Endothelial cell of umbilical vein (primary cell): Measurements from ENCODE around the gene USP40. TPM values are rescaled to one million over a fixed set of nuclear protein-coding genes. Genes with fewer than 3 reads are reported as not detected.

ENCODE experiments used
- BruUV-seq: library from RNA; stranded (reverse); fragments of 400-500 nt; replicated peaks from 2 replicates; lab custom pipeline; 2021; lab: Mats Ljungman, UMichigan
- CTCF ChIA-PET: fragments of 300-600, 350-600 bp; sonication (Branson Sonifier 250); formaldehyde crosslinking; loops from one replicate; lab custom pipeline; 2021; ENCODE audit warnings: antibody characterized with exemption, inconsistent platforms; lab: Charles Lee
- POLR2A ChIA-PET: fragments of 300-600, 350-600 bp; sonication (Branson Sonifier 250); formaldehyde crosslinking; loops from one replicate; lab custom pipeline; 2021; ENCODE audit warnings: antibody characterized with exemption, inconsistent platforms; lab: Charles Lee
- DNase-seq: peaks from one replicate; pipeline ENCODE4 v3.0.0-alpha.2; 2011; ENCODE audit warnings: low read depth, low spot score
- FAIRE-seq: peaks from 2 replicates; lab custom pipeline; 2011; peaks lifted over from hg19 to GRCh38; lab: Jason Lieb, UNC
- H2AFZ ChIP-seq: 2 replicates; pipeline ENCODE4 v1.6.0; 2012; ENCODE audit warnings: low read depth, low read length, control low read depth, inconsistent platforms
- H3K27ac ChIP-seq: 2 replicates; pipeline ENCODE4 v1.5.1; 2011; ENCODE audit warnings: low read depth, mild to moderate bottlenecking, control low read depth, low read length, moderate library complexity; ENCODE audit not compliant: insufficient read depth
- H3K27me3 ChIP-seq, 2 experiments: 2 replicates each; pipeline versions ENCODE4 v1.6.0 to v1.6.1; 2011; ENCODE audit warnings: low read length in 2 of 2, mixed read lengths in 1 of 2; ENCODE audit not compliant: control insufficient read depth in 2 of 2, insufficient read depth in 2 of 2
- H3K36me3 ChIP-seq, 2 experiments: 2 replicates in 1 of 2; 3 replicates in 1 of 2; pipeline ENCODE4 v1.5.1; 2011; ENCODE audit warnings: low read length in 2 of 2, mild to moderate bottlenecking in 1 of 2, moderate library complexity in 1 of 2; ENCODE audit not compliant: control insufficient read depth in 2 of 2, insufficient read depth in 2 of 2; ENCODE audit errors: extremely low read depth in 1 of 2
- H3K4me1 ChIP-seq: 3 replicates; pipeline ENCODE4 v1.5.1; 2011; ENCODE audit warnings: mild to moderate bottlenecking, low read length; ENCODE audit not compliant: control insufficient read depth, insufficient read depth; ENCODE audit errors: extremely low read depth
- H3K4me2 ChIP-seq: 2 replicates; pipeline ENCODE4 v1.6.1; 2011; ENCODE audit warnings: low read length, control low read depth, mixed read lengths; ENCODE audit not compliant: insufficient read depth
- H3K4me3 ChIP-seq, 3 experiments: fragments of 200-600 bp in 1 of 3; sonication (generic), shearing (Covaris generic) in 1 of 3; replicated peaks in 1 of 3; 2 replicates each; pipeline ENCODE4 v1.5.1; 2011 to 2016; ENCODE audit warnings: control low read depth in 3 of 3, low read length in 3 of 3, mild to moderate bottlenecking in 2 of 3, inconsistent platforms in 1 of 3, low read depth in 1 of 3, moderate library complexity in 1 of 3; ENCODE audit not compliant: insufficient read depth in 1 of 3
- H3K79me2 ChIP-seq: 2 replicates; pipeline ENCODE4 v1.6.0; 2012; ENCODE audit warnings: low read length, inconsistent platforms; ENCODE audit not compliant: control insufficient read depth, insufficient read depth
- H3K9ac ChIP-seq: replicated peaks from 2 replicates; pipeline ENCODE3; 2011; ENCODE audit warnings: low read length, control low read depth; ENCODE audit not compliant: insufficient read depth; ENCODE audit errors: extremely low read depth
- H3K9me1 ChIP-seq: replicated peaks from 3 replicates; pipeline ENCODE4 v1.6.0; 2011; ENCODE audit warnings: mild to moderate bottlenecking, low read length; ENCODE audit not compliant: control insufficient read depth, insufficient read depth; ENCODE audit errors: extremely low read depth
- H3K9me3 ChIP-seq: replicated peaks from 2 replicates; pipeline ENCODE4 v1.5.1; 2012; ENCODE audit warnings: low read length, inconsistent platforms; ENCODE audit not compliant: control insufficient read depth, insufficient read depth
- H4K20me1 ChIP-seq: replicated peaks from 2 replicates; pipeline ENCODE3; 2011; ENCODE audit warnings: mild to moderate bottlenecking, low read length; ENCODE audit not compliant: control insufficient read depth, insufficient read depth; ENCODE audit errors: extremely low read depth
- CTCF ChIP-seq, 2 donors: IDR thresholded peaks; 1 replicate in 1 of 2; 2 replicates in 1 of 2; pipeline ENCODE4 v1.5.1; 2011; ENCODE audit warnings: low read length in 2 of 2, mild to moderate bottlenecking in 2 of 2, moderate library complexity in 2 of 2, control low read depth in 1 of 2, inconsistent platforms in 1 of 2, low read depth in 1 of 2; ENCODE audit not compliant: insufficient read depth in 1 of 2; ENCODE audit errors: extremely low read depth in 1 of 2
- EZH2 ChIP-seq: IDR thresholded peaks from 2 replicates; pipeline ENCODE4 v1.6.1; 2012; ENCODE audit warnings: borderline replicate concordance, low read depth, mild to moderate bottlenecking, moderate library complexity, low read length, inconsistent platforms; ENCODE audit not compliant: severe bottlenecking
- FOS ChIP-seq: IDR thresholded peaks from 2 replicates; pipeline ENCODE4 v1.6.1; 2011; ENCODE audit warnings: mild to moderate bottlenecking, low read length, moderate library complexity, borderline replicate concordance; ENCODE audit not compliant: insufficient read depth
- GATA2 ChIP-seq: IDR thresholded peaks from 2 replicates; pipeline ENCODE4 v1.7.0; 2011; ENCODE audit warnings: low read depth, mild to moderate bottlenecking, moderate library complexity, mixed read lengths, low read length; ENCODE audit not compliant: insufficient read length, insufficient read depth
- JUN ChIP-seq: IDR thresholded peaks from 2 replicates; pipeline ENCODE4 v1.6.1; 2011; ENCODE audit warnings: borderline replicate concordance, low read depth; ENCODE audit not compliant: insufficient read length, insufficient read depth
- MYC ChIP-seq: IDR thresholded peaks from one replicate; pipeline ENCODE4 v1.6.1; 2011; ENCODE audit warnings: mild to moderate bottlenecking, low read depth, low read length
- POLR2A ChIP-seq: IDR thresholded peaks from 2 replicates; pipeline ENCODE4 v1.6.1; 2012; ENCODE audit warnings: low read depth, mild to moderate bottlenecking, control low read depth, low read length
- POLR2AphosphoS5 ChIP-seq: IDR thresholded peaks from 2 replicates; pipeline ENCODE4 v1.6.1; 2012; ENCODE audit warnings: low read depth, mild to moderate bottlenecking, control low read depth, low read length, moderate library complexity; ENCODE audit not compliant: insufficient read depth
- dilution Hi-C: fragments of 300-500 bp; cut with MboI; formaldehyde crosslinking; loops from one replicate; pipeline ENCODE4 v1.15.0; 2019; ENCODE audit warnings: low sequenced_read_pairs; ENCODE audit not compliant: extremely low pct_ligation_motif_present
- intact Hi-C: fragments of 100-400 bp; cut with micrococcal nuclease; formaldehyde crosslinking; loops from one replicate; pipeline ENCODE4 v1.10.0; 2022
- polyA plus RNA-seq, 4 experiments: library from polyadenylated mRNA; depleted of rRNA in 3 of 4; stranded (reverse) in 3 of 4; unstranded in 1 of 4; fragments of >200 nt; gene quantifications; 2 replicates each; pipeline versions ENCODE4 v1.2.1 to v1.2.3, GENCODE V29; 2011 to 2012; ENCODE audit warnings: missing spikeins in 1 of 4
- total RNA-seq: library from RNA; stranded (reverse); gene quantifications from 2 replicates; pipeline ENCODE4 v1.2.3, GENCODE V29; 2021
- TF ChIP-seq, protein P1 (sequence below): IDR thresholded peaks from 2 replicates; pipeline ENCODE4 v1.6.1; 2011; ENCODE audit not compliant: insufficient read depth, insufficient read length

USP40 gene
- total and polyA plus RNA-seq, 2 donors (not counting 3 experiments of a cell fraction or from before 2014, with no cell fraction given): 32.2 to 32.5 TPM

DNA sequence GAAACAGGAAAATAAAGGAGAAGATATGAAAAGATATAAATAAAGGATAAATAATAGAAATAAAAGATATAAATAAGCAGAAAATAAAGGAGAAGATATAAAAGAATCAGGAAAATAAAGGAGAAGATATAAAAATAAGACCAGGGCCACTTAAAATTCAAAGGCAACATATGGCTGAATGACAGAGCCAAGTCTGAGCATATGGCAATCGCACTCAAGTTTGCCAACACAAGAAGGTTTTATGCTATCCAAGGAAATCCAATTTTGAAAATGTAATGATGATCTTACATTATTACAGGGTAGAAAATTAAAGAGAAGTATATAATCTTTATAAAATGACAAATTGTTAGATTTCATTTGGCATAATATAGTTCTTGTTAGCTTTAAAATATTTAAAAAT is 33.6 kb downstream of the USP40 start:
- H3K36me3 ChIP-seq: peaks cover 0 to 4% of the 10 kb centered on the region in 2 experiments
- no peak overlapping the region for H3K4me3 ChIP-seq
- intact Hi-C loops (no loop called here), dilution Hi-C loops (no loop called here)
- ChIA-PET POLR2A (no interaction called here), CTCF (no interaction called here)
- no peaks in the 10 kb centered on the region for H3K27me3 ChIP-seq
- TF ChIP-seq GATA2 (no peak), EZH2 (no peak), POLR2AphosphoS5 (no peak), POLR2A (no peak), JUN (no peak), CTCF (IDR thresholded peaks at IDR 0.05; ENCODE audit: extremely low read depth in 1 of 2, insufficient read depth in 1 of 2, low read depth in 1 of 2, low read length in 2 of 2) (no peak), MYC (no peak), FOS (no peak)
- TF ChIP-seq, protein P1, sequence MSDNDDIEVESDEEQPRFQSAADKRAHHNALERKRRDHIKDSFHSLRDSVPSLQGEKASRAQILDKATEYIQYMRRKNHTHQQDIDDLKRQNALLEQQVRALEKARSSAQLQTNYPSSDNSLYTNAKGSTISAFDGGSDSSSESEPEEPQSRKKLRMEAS: no peak
- no TSS peak for BruUV-seq
- no peaks in the 10 kb centered on the region for H3K9me1 ChIP-seq
- no peak for FAIRE-seq
- no peaks in the 10 kb centered on the region for H3K9me3 ChIP-seq
- no peak overlapping the region for H3K27ac ChIP-seq
- H3K9ac ChIP-seq: no peak overlapping the region
- H3K4me1 ChIP-seq: no peaks in the 10 kb centered on the region
- H4K20me1 ChIP-seq: no peaks in the 10 kb centered on the region
- H3K4me2 ChIP-seq: no peak overlapping the region
- no peak overlapping the region for H2AFZ ChIP-seq
- H3K79me2 ChIP-seq: no peaks in the 10 kb centered on the region
- DNase-seq: no peak
